H9 (cell line): Measurements from ENCODE around the gene BUD13. TPM values are rescaled to one million over a fixed set of nuclear protein-coding genes. Genes with fewer than 3 reads are reported as not detected.
A peak's percentile ranks its signal among the peaks of the same experiment; 100 is the strongest.

Source experiments
- DNase-seq: peaks from one replicate; pipeline ENCODE4 v3.0.0-alpha.2; 2017
- H2AFZ ChIP-seq: one replicate; pipeline ENCODE4 v1.6.1; 2013; ENCODE audit warnings: mild to moderate bottlenecking, low read length, control low read depth, moderate library complexity
- H2AK5ac ChIP-seq: 2 replicates; pipeline ENCODE4 v1.6.1; 2013; ENCODE audit warnings: low read length, control low read depth, mixed read lengths; ENCODE audit not compliant: insufficient read length
- H2BK120ac ChIP-seq: one replicate; pipeline ENCODE4 v1.6.1; 2013; ENCODE audit warnings: low read depth, mild to moderate bottlenecking, low read length, control low read depth, inconsistent platforms; ENCODE audit not compliant: poor library complexity, severe bottlenecking
- H2BK12ac ChIP-seq: 2 replicates; pipeline ENCODE4 v1.6.1; 2013; ENCODE audit warnings: low read length, control low read depth, mixed read lengths, low read depth; ENCODE audit not compliant: insufficient read length
- H2BK15ac ChIP-seq: 2 replicates; pipeline ENCODE4 v1.6.1; 2013; ENCODE audit warnings: low read depth, low read length, control low read depth
- H2BK20ac ChIP-seq: one replicate; pipeline ENCODE4 v1.6.1; 2013; ENCODE audit warnings: low read depth, mild to moderate bottlenecking, low read length, control low read depth, inconsistent platforms; ENCODE audit not compliant: poor library complexity, severe bottlenecking
- H2BK5ac ChIP-seq: 2 replicates; pipeline ENCODE4 v1.6.1; 2013; ENCODE audit warnings: low read length, control low read depth, mixed read lengths; ENCODE audit not compliant: insufficient read length
- H3K14ac ChIP-seq: 2 replicates; pipeline ENCODE4 v1.6.1; 2013; ENCODE audit warnings: low read length, control low read depth; ENCODE audit not compliant: insufficient read depth
- H3K18ac ChIP-seq: 2 replicates; pipeline ENCODE4 v1.6.1; 2013; ENCODE audit warnings: low read depth, mild to moderate bottlenecking, mixed read lengths, low read length, control low read depth; ENCODE audit not compliant: insufficient read length
- H3K23ac ChIP-seq: 2 replicates; pipeline ENCODE4 v1.6.1; 2013; ENCODE audit warnings: low read length, control low read depth, mixed read lengths, low read depth; ENCODE audit not compliant: insufficient read length
- H3K23me2 ChIP-seq: 2 replicates; pipeline ENCODE4 v1.6.1; 2013; ENCODE audit warnings: low read depth, mild to moderate bottlenecking, mixed read lengths, low read length, control low read depth; ENCODE audit not compliant: insufficient read length, poor library complexity, severe bottlenecking
- H3K27ac ChIP-seq: 2 replicates; pipeline ENCODE4 v1.5.1; 2013; ENCODE audit warnings: low read length, control low read depth, mixed read lengths, low read depth; ENCODE audit not compliant: insufficient read length
- H3K27me3 ChIP-seq: 2 replicates; pipeline ENCODE4 v1.6.1; 2013; ENCODE audit warnings: low read length, control low read depth, inconsistent platforms; ENCODE audit not compliant: insufficient read depth
- H3K4ac ChIP-seq: 2 replicates; pipeline ENCODE4 v1.6.1; 2013; ENCODE audit warnings: low read depth, mild to moderate bottlenecking, control low read depth, inconsistent platforms, low read length, moderate library complexity
- H3K4me1 ChIP-seq: 2 replicates; pipeline ENCODE4 v1.6.1; 2013; ENCODE audit warnings: low read length, control low read depth, inconsistent platforms; ENCODE audit not compliant: insufficient read depth
- H3K4me2 ChIP-seq: 2 replicates; pipeline ENCODE4 v1.6.1; 2013; ENCODE audit warnings: low read length, control low read depth, mixed read lengths; ENCODE audit not compliant: insufficient read length, insufficient read depth
- H3K56ac ChIP-seq: 2 replicates; pipeline ENCODE4 v1.6.1; 2013; ENCODE audit warnings: low read depth, mild to moderate bottlenecking, mixed read lengths, low read length, control low read depth; ENCODE audit not compliant: insufficient read length
- H3K79me1 ChIP-seq: 2 replicates; pipeline ENCODE4 v1.6.1; 2013; ENCODE audit warnings: low read depth, mild to moderate bottlenecking, moderate library complexity, low read length, control low read depth, inconsistent platforms; ENCODE audit not compliant: insufficient read depth, poor library complexity, severe bottlenecking
- H3K79me2 ChIP-seq: 2 replicates; pipeline ENCODE4 v1.6.1; 2013; ENCODE audit warnings: low read length, control low read depth, inconsistent platforms; ENCODE audit not compliant: insufficient read depth
- H3K9ac ChIP-seq: 2 replicates; pipeline ENCODE4 v1.6.1; 2013; ENCODE audit warnings: low read length, control low read depth, mixed read lengths; ENCODE audit not compliant: insufficient read length; ENCODE audit errors: extremely low read depth
- H3K9me3 ChIP-seq: one replicate; pipeline ENCODE4 v1.6.1; 2013; ENCODE audit warnings: low read depth, low read length, inconsistent platforms; ENCODE audit not compliant: control insufficient read depth
- H3T11ph ChIP-seq: one replicate; pipeline ENCODE4 v1.6.1; 2013; ENCODE audit warnings: mild to moderate bottlenecking, low read length, control low read depth, inconsistent platforms
- H4K20me1 ChIP-seq: one replicate; pipeline ENCODE4 v1.6.1; 2013; ENCODE audit not compliant: control insufficient read depth, insufficient read length, insufficient read depth
- H4K5ac ChIP-seq: 2 replicates; pipeline ENCODE4 v1.6.1; 2013; ENCODE audit warnings: low read depth, mild to moderate bottlenecking, mixed read lengths, low read length, control low read depth; ENCODE audit not compliant: insufficient read length
- H4K8ac ChIP-seq: replicated peaks from 2 replicates; pipeline ENCODE4 v1.6.1; 2013; ENCODE audit warnings: low read length, control low read depth, mixed read lengths, low read depth; ENCODE audit not compliant: insufficient read length
- H4K91ac ChIP-seq: 2 replicates; pipeline ENCODE4 v1.6.1; 2013; ENCODE audit warnings: low read depth, mild to moderate bottlenecking, moderate library complexity, mixed read lengths, low read length, control low read depth; ENCODE audit not compliant: insufficient read length
- H3K27ac Mint-ChIP-seq, 3 experiments: 2 replicates in 2 of 3; 3 replicates in 1 of 3; pipeline ENCODE4 v1.8.0; 2020 to 2021; ENCODE audit warnings: mixed read lengths in 3 of 3, mild to moderate bottlenecking in 1 of 3, moderate library complexity in 1 of 3
- H3K27me3 Mint-ChIP-seq: 2 replicates; pipeline ENCODE4 v1.8.0; 2021; ENCODE audit warnings: low read depth, mild to moderate bottlenecking, moderate library complexity, mixed read lengths
- H3K36me3 Mint-ChIP-seq, 3 experiments: 2 replicates in 2 of 3; 3 replicates in 1 of 3; pipeline ENCODE4 v1.8.0; 2020 to 2021; ENCODE audit warnings: low read depth in 3 of 3, mixed read lengths in 3 of 3; ENCODE audit not compliant: insufficient read depth in 1 of 3
- H3K4me1 Mint-ChIP-seq, 2 experiments: 2 replicates each; pipeline ENCODE4 v1.8.0; 2020; ENCODE audit warnings: mixed read lengths in 2 of 2
- H3K4me3 Mint-ChIP-seq, 2 experiments: 2 replicates in 1 of 2; 3 replicates in 1 of 2; pipeline ENCODE4 v1.8.0; 2020 to 2021; ENCODE audit warnings: mild to moderate bottlenecking in 2 of 2, mixed read lengths in 2 of 2, moderate library complexity in 1 of 2
- H3K9me3 Mint-ChIP-seq, 2 experiments: 2 replicates in 1 of 2; 3 replicates in 1 of 2; pipeline ENCODE4 v1.8.0; 2020; ENCODE audit warnings: mild to moderate bottlenecking in 2 of 2, mixed read lengths in 2 of 2, moderate library complexity in 1 of 2
- WGBS: extraction: QIAGEN DNeasy Blood & Tissue Kit; methylation state at CpG from one replicate; pipeline ENCODE4 v1.1.7; 2013; ENCODE audit warnings: missing lambda C conversion rate, low lambda C conversion rate, mixed read lengths; ENCODE audit not compliant: insufficient read length; ENCODE audit errors: extremely low coverage; 5-methylcytosine and 5-hydroxymethylcytosine counted together
- total RNA-seq: library from RNA; stranded (reverse); gene quantifications from 2 replicates; pipeline ENCODE4 v1.2.1, GENCODE V29; 2021
- TF ChIP-seq, protein P1 (sequence below): fragments of 200-600 bp; sonication (generic); conservative IDR thresholded peaks from 3 replicates; pipeline ENCODE4 v1.8.0; 2021; ENCODE audit warnings: antibody characterized with exemption, mild to moderate bottlenecking

Gene BUD13
- total RNA-seq, 1 experiment from 2014 or later = 30.0 TPM

- Histone ChIP-seq H4K91ac (no peak overlapping the region), H3K4ac (no peak overlapping the region), H2BK12ac (no peak overlapping the region), H3K4me2 (peak overlapping the region; percentile 51), H3K4me1 (no peaks in the 10 kb centered on the region; the same call in 1 of the 2 replicates), H2BK20ac (no peak overlapping the region), H2AK5ac (no peak overlapping the region), H3K23ac (no peak overlapping the region), H4K20me1 (no peaks in the 10 kb centered on the region), H2BK120ac (no peak overlapping the region), H3K9ac (no peak overlapping the region), H3K9me3 (no peaks in the 10 kb centered on the region), H2AFZ (no peak overlapping the region), H3K18ac (no peak overlapping the region), H3K27ac (no peak overlapping the region), H3K79me2 (no peaks in the 10 kb centered on the region), H3K23me2 (peaks cover 4% of the 10 kb centered on the region), H3K56ac (no peak overlapping the region), H3K79me1 (no peaks in the 10 kb centered on the region), H3T11ph (no peak overlapping the region), H3K27me3 (no peaks in the 10 kb centered on the region; the same call in 1 of the 2 replicates), H4K5ac (no peak overlapping the region), H2BK15ac (no peak overlapping the region), H2BK5ac (no peak overlapping the region), H4K8ac (no peak overlapping the region), H3K14ac (no peak overlapping the region)
- no CpG with 5 or more reads among the region's 25 CpGs for WGBS
- peak; percentile 90 for DNase-seq
- peaks cover 11% of the 10 kb centered on the region for H3K27me3 Mint-ChIP-seq
- peak overlapping the region in 2 of 3 experiments; percentile 10 to 89; a peak in 2 of 7 replicates for H3K27ac Mint-ChIP-seq
- H3K36me3 Mint-ChIP-seq = no peaks in the 10 kb centered on the region
- TF ChIP-seq, protein P1, sequence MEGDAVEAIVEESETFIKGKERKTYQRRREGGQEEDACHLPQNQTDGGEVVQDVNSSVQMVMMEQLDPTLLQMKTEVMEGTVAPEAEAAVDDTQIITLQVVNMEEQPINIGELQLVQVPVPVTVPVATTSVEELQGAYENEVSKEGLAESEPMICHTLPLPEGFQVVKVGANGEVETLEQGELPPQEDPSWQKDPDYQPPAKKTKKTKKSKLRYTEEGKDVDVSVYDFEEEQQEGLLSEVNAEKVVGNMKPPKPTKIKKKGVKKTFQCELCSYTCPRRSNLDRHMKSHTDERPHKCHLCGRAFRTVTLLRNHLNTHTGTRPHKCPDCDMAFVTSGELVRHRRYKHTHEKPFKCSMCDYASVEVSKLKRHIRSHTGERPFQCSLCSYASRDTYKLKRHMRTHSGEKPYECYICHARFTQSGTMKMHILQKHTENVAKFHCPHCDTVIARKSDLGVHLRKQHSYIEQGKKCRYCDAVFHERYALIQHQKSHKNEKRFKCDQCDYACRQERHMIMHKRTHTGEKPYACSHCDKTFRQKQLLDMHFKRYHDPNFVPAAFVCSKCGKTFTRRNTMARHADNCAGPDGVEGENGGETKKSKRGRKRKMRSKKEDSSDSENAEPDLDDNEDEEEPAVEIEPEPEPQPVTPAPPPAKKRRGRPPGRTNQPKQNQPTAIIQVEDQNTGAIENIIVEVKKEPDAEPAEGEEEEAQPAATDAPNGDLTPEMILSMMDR = peak; percentile 80
- H3K4me1 Mint-ChIP-seq = peaks cover 30 to 43% of the 10 kb centered on the region in 2 experiments
- peak overlapping the region; percentile 44 to 61; a peak in 4 of 5 replicates for H3K4me3 Mint-ChIP-seq
- H3K9me3 Mint-ChIP-seq = no peaks in the 10 kb centered on the region; a peak in 1 of 5 replicates
Observed at GRCh38 chr11:116732271-116733042, 40.3 kb downstream of the BUD13 start.
